PFSK-1 (cell line): ENCODE measurements around the gene FRRS1L.

Source experiments
- FOXP2 ChIP-seq: optimal IDR thresholded peaks from 2 replicates; pipeline ENCODE3; 2011; ENCODE audit warnings: borderline replicate concordance, control low read depth, inconsistent platforms; ENCODE audit not compliant: insufficient read depth; ENCODE audit errors: extremely low read length, extremely low read depth
- POLR2AphosphoS5 ChIP-seq: IDR thresholded peaks from 2 replicates; pipeline ENCODE4 v1.6.1; 2012; ENCODE audit warnings: low read depth, mild to moderate bottlenecking, control low read depth, low read length, moderate library complexity
- REST ChIP-seq, 2 experiments: IDR thresholded peaks; 2 replicates each; pipeline versions ENCODE4 v1.6.1 to v1.8.0; 2011 to 2012; ENCODE audit warnings: low read depth in 2 of 2, low read length in 2 of 2, control low read depth in 1 of 2, inconsistent platforms in 1 of 2, mild to moderate bottlenecking in 1 of 2, moderate library complexity in 1 of 2; ENCODE audit not compliant: insufficient read depth in 1 of 2
- SIN3A ChIP-seq: IDR thresholded peaks from 2 replicates; pipeline ENCODE4 v1.6.1; 2012; ENCODE audit warnings: mild to moderate bottlenecking, low read length, moderate library complexity, borderline replicate concordance; ENCODE audit not compliant: insufficient read depth
- TAF1 ChIP-seq: IDR thresholded peaks from 2 replicates; pipeline ENCODE4 v1.6.1; 2012; ENCODE audit warnings: low read length, control low read depth, borderline replicate concordance; ENCODE audit not compliant: insufficient read depth

The FRRS1L gene

GRCh38 chr9:109086221-109086620 is 80.8 kb downstream of the FRRS1L start:
- TF ChIP-seq REST (IDR thresholded peaks at IDR 0.05; ENCODE audit: insufficient read depth in 1 of 2, low read depth in 2 of 2, low read length in 2 of 2) (no peak), POLR2AphosphoS5 (no peak), TAF1 (no peak), SIN3A (no peak), FOXP2 (no peak)

- TF ChIP-seq TAF1 (no peak), POLR2AphosphoS5 (no peak), SIN3A (no peak), FOXP2 (no peak), REST (IDR thresholded peaks at IDR 0.05; ENCODE audit: insufficient read depth in 1 of 2, low read depth in 2 of 2, low read length in 2 of 2) (no peak)
These were observed 81.5 kb downstream of the FRRS1L start for GRCh38 chr9:109085510-109085909.

- no peak for TF ChIP-seq POLR2AphosphoS5
- no peak for TF ChIP-seq SIN3A
- TF ChIP-seq FOXP2: no peak
- no peak for TF ChIP-seq TAF1
- TF ChIP-seq REST (IDR thresholded peaks at IDR 0.05; ENCODE audit: insufficient read depth in 1 of 2, low read depth in 2 of 2, low read length in 2 of 2): no peak
These were observed 83.1 kb downstream of the FRRS1L start for GRCh38 chr9:109083813-109084405.

- TF ChIP-seq FOXP2: no peak
- TF ChIP-seq SIN3A: no peak
- no peak for TF ChIP-seq REST (IDR thresholded peaks at IDR 0.05; ENCODE audit: insufficient read depth in 1 of 2, low read depth in 2 of 2, low read length in 2 of 2)
- TF ChIP-seq POLR2AphosphoS5: no peak
- TF ChIP-seq TAF1: no peak
These were observed 83.9 kb downstream of the FRRS1L start for GRCh38 chr9:109083141-109083540.
